H9 (cell line): Measurements from ENCODE around the gene PTGFRN. TPM values are rescaled to one million over a fixed set of nuclear protein-coding genes. Genes with fewer than 3 reads are reported as not detected.

Experiments used
- DNase-seq: peaks from one replicate; pipeline ENCODE4 v3.0.0-alpha.2; 2017
- H2AFZ ChIP-seq: one replicate; pipeline ENCODE4 v1.6.1; 2013; ENCODE audit warnings: mild to moderate bottlenecking, low read length, control low read depth, moderate library complexity
- H2AK5ac ChIP-seq: 2 replicates; pipeline ENCODE4 v1.6.1; 2013; ENCODE audit warnings: low read length, control low read depth, mixed read lengths; ENCODE audit not compliant: insufficient read length
- H2BK120ac ChIP-seq: one replicate; pipeline ENCODE4 v1.6.1; 2013; ENCODE audit warnings: low read depth, mild to moderate bottlenecking, low read length, control low read depth, inconsistent platforms; ENCODE audit not compliant: poor library complexity, severe bottlenecking
- H2BK12ac ChIP-seq: 2 replicates; pipeline ENCODE4 v1.6.1; 2013; ENCODE audit warnings: low read length, control low read depth, mixed read lengths, low read depth; ENCODE audit not compliant: insufficient read length
- H2BK15ac ChIP-seq: 2 replicates; pipeline ENCODE4 v1.6.1; 2013; ENCODE audit warnings: low read depth, low read length, control low read depth
- H2BK20ac ChIP-seq: one replicate; pipeline ENCODE4 v1.6.1; 2013; ENCODE audit warnings: low read depth, mild to moderate bottlenecking, low read length, control low read depth, inconsistent platforms; ENCODE audit not compliant: poor library complexity, severe bottlenecking
- H2BK5ac ChIP-seq: 2 replicates; pipeline ENCODE4 v1.6.1; 2013; ENCODE audit warnings: low read length, control low read depth, mixed read lengths; ENCODE audit not compliant: insufficient read length
- H3K14ac ChIP-seq: 2 replicates; pipeline ENCODE4 v1.6.1; 2013; ENCODE audit warnings: low read length, control low read depth; ENCODE audit not compliant: insufficient read depth
- H3K18ac ChIP-seq: 2 replicates; pipeline ENCODE4 v1.6.1; 2013; ENCODE audit warnings: low read depth, mild to moderate bottlenecking, mixed read lengths, low read length, control low read depth; ENCODE audit not compliant: insufficient read length
- H3K23ac ChIP-seq: 2 replicates; pipeline ENCODE4 v1.6.1; 2013; ENCODE audit warnings: low read length, control low read depth, mixed read lengths, low read depth; ENCODE audit not compliant: insufficient read length
- H3K23me2 ChIP-seq: 2 replicates; pipeline ENCODE4 v1.6.1; 2013; ENCODE audit warnings: low read depth, mild to moderate bottlenecking, mixed read lengths, low read length, control low read depth; ENCODE audit not compliant: insufficient read length, poor library complexity, severe bottlenecking
- H3K27ac ChIP-seq: 2 replicates; pipeline ENCODE4 v1.5.1; 2013; ENCODE audit warnings: low read length, control low read depth, mixed read lengths, low read depth; ENCODE audit not compliant: insufficient read length
- H3K27me3 ChIP-seq: 2 replicates; pipeline ENCODE4 v1.6.1; 2013; ENCODE audit warnings: low read length, control low read depth, inconsistent platforms; ENCODE audit not compliant: insufficient read depth
- H3K4ac ChIP-seq: 2 replicates; pipeline ENCODE4 v1.6.1; 2013; ENCODE audit warnings: low read depth, mild to moderate bottlenecking, control low read depth, inconsistent platforms, low read length, moderate library complexity
- H3K4me1 ChIP-seq: 2 replicates; pipeline ENCODE4 v1.6.1; 2013; ENCODE audit warnings: low read length, control low read depth, inconsistent platforms; ENCODE audit not compliant: insufficient read depth
- H3K4me2 ChIP-seq: 2 replicates; pipeline ENCODE4 v1.6.1; 2013; ENCODE audit warnings: low read length, control low read depth, mixed read lengths; ENCODE audit not compliant: insufficient read length, insufficient read depth
- H3K56ac ChIP-seq: 2 replicates; pipeline ENCODE4 v1.6.1; 2013; ENCODE audit warnings: low read depth, mild to moderate bottlenecking, mixed read lengths, low read length, control low read depth; ENCODE audit not compliant: insufficient read length
- H3K79me1 ChIP-seq: 2 replicates; pipeline ENCODE4 v1.6.1; 2013; ENCODE audit warnings: low read depth, mild to moderate bottlenecking, moderate library complexity, low read length, control low read depth, inconsistent platforms; ENCODE audit not compliant: insufficient read depth, poor library complexity, severe bottlenecking
- H3K79me2 ChIP-seq: 2 replicates; pipeline ENCODE4 v1.6.1; 2013; ENCODE audit warnings: low read length, control low read depth, inconsistent platforms; ENCODE audit not compliant: insufficient read depth
- H3K9ac ChIP-seq: 2 replicates; pipeline ENCODE4 v1.6.1; 2013; ENCODE audit warnings: low read length, control low read depth, mixed read lengths; ENCODE audit not compliant: insufficient read length; ENCODE audit errors: extremely low read depth
- H3K9me3 ChIP-seq: one replicate; pipeline ENCODE4 v1.6.1; 2013; ENCODE audit warnings: low read depth, low read length, inconsistent platforms; ENCODE audit not compliant: control insufficient read depth
- H3T11ph ChIP-seq: one replicate; pipeline ENCODE4 v1.6.1; 2013; ENCODE audit warnings: mild to moderate bottlenecking, low read length, control low read depth, inconsistent platforms
- H4K20me1 ChIP-seq: one replicate; pipeline ENCODE4 v1.6.1; 2013; ENCODE audit not compliant: control insufficient read depth, insufficient read length, insufficient read depth
- H4K5ac ChIP-seq: 2 replicates; pipeline ENCODE4 v1.6.1; 2013; ENCODE audit warnings: low read depth, mild to moderate bottlenecking, mixed read lengths, low read length, control low read depth; ENCODE audit not compliant: insufficient read length
- H4K8ac ChIP-seq: replicated peaks from 2 replicates; pipeline ENCODE4 v1.6.1; 2013; ENCODE audit warnings: low read length, control low read depth, mixed read lengths, low read depth; ENCODE audit not compliant: insufficient read length
- H4K91ac ChIP-seq: 2 replicates; pipeline ENCODE4 v1.6.1; 2013; ENCODE audit warnings: low read depth, mild to moderate bottlenecking, moderate library complexity, mixed read lengths, low read length, control low read depth; ENCODE audit not compliant: insufficient read length
- H3K27ac Mint-ChIP-seq, 3 experiments: 2 replicates in 2 of 3; 3 replicates in 1 of 3; pipeline ENCODE4 v1.8.0; 2020 to 2021; ENCODE audit warnings: mixed read lengths in 3 of 3, mild to moderate bottlenecking in 1 of 3, moderate library complexity in 1 of 3
- H3K27me3 Mint-ChIP-seq: 2 replicates; pipeline ENCODE4 v1.8.0; 2021; ENCODE audit warnings: low read depth, mild to moderate bottlenecking, moderate library complexity, mixed read lengths
- H3K36me3 Mint-ChIP-seq, 3 experiments: 2 replicates in 2 of 3; 3 replicates in 1 of 3; pipeline ENCODE4 v1.8.0; 2020 to 2021; ENCODE audit warnings: low read depth in 3 of 3, mixed read lengths in 3 of 3; ENCODE audit not compliant: insufficient read depth in 1 of 3
- H3K4me1 Mint-ChIP-seq, 2 experiments: 2 replicates each; pipeline ENCODE4 v1.8.0; 2020; ENCODE audit warnings: mixed read lengths in 2 of 2
- H3K4me3 Mint-ChIP-seq, 2 experiments: 2 replicates in 1 of 2; 3 replicates in 1 of 2; pipeline ENCODE4 v1.8.0; 2020 to 2021; ENCODE audit warnings: mild to moderate bottlenecking in 2 of 2, mixed read lengths in 2 of 2, moderate library complexity in 1 of 2
- H3K9me3 Mint-ChIP-seq, 2 experiments: 2 replicates in 1 of 2; 3 replicates in 1 of 2; pipeline ENCODE4 v1.8.0; 2020; ENCODE audit warnings: mild to moderate bottlenecking in 2 of 2, mixed read lengths in 2 of 2, moderate library complexity in 1 of 2
- WGBS: extraction: QIAGEN DNeasy Blood & Tissue Kit; methylation state at CpG from one replicate; pipeline ENCODE4 v1.1.7; 2013; ENCODE audit warnings: missing lambda C conversion rate, low lambda C conversion rate, mixed read lengths; ENCODE audit not compliant: insufficient read length; ENCODE audit errors: extremely low coverage; 5-methylcytosine and 5-hydroxymethylcytosine counted together
- total RNA-seq: library from RNA; stranded (reverse); gene quantifications from 2 replicates; pipeline ENCODE4 v1.2.1, GENCODE V29; 2021
- TF ChIP-seq, protein P1 (sequence below): fragments of 200-600 bp; sonication (generic); conservative IDR thresholded peaks from 3 replicates; pipeline ENCODE4 v1.8.0; 2021; ENCODE audit warnings: antibody characterized with exemption, mild to moderate bottlenecking

Gene PTGFRN
- total RNA-seq, 1 experiment from 2014 or later: 26.3 TPM

DNA sequence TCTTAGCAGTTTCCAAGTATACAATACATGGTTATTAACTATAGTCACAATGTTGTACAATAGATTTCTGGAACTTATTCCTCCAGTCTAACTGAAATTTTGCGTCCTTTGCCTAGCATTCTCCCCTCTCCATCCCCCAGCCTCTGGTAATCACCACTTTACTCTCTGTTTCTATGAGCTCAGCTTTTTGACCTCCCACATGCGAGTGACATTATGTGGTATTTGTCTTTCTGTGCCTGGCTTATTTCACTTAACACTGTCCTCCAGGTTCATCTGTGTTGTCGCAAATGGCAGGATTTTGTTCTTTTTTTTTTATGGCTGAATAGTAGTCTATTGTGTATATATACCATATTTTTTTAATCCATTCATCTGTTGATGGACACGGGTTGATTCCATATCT is 47.9 kb downstream of the PTGFRN start:
- no peak overlapping the region for H3K9ac ChIP-seq
- Mint-ChIP-seq H3K27ac (no peak overlapping the region), H3K36me3 (peaks cover 3 to 6% (median 5%) of the 10 kb centered on the region in 3 experiments; a peak in 5 of 7 replicates), H3K9me3 (no peaks in the 10 kb centered on the region), H3K4me1 (peaks cover 7 to 10% of the 10 kb centered on the region in 2 experiments; a peak in 3 of 4 replicates), H3K27me3 (no peaks in the 10 kb centered on the region), H3K4me3 (no peak overlapping the region)
- no peak overlapping the region for H2BK20ac ChIP-seq
- H3K4me1 ChIP-seq: peaks cover 5% of the 10 kb centered on the region; the same call in 1 of the 2 replicates
- H2BK120ac ChIP-seq: no peak overlapping the region
- no peak overlapping the region for H4K91ac ChIP-seq
- H2AFZ ChIP-seq: no peak overlapping the region
- H2AK5ac ChIP-seq: no peak overlapping the region
- no peak overlapping the region for H3K14ac ChIP-seq
- no peak overlapping the region for H2BK12ac ChIP-seq
- H3K27me3 ChIP-seq: no peaks in the 10 kb centered on the region
- no peak overlapping the region for H2BK15ac ChIP-seq
- WGBS: no CpG with 5 or more reads among the region's 4 CpGs
- H3K23ac ChIP-seq: no peak overlapping the region
- no peaks in the 10 kb centered on the region for H3K23me2 ChIP-seq
- no peak overlapping the region for H3K4ac ChIP-seq
- peaks cover 2% of the 10 kb centered on the region for H4K20me1 ChIP-seq
- H3K79me2 ChIP-seq: no peaks in the 10 kb centered on the region
- H3K79me1 ChIP-seq: no peaks in the 10 kb centered on the region
- no peak overlapping the region for H4K5ac ChIP-seq
- no peak overlapping the region for H4K8ac ChIP-seq
- no peak overlapping the region for H2BK5ac ChIP-seq
- H3K18ac ChIP-seq: no peak overlapping the region
- DNase-seq: no peak
- H3K27ac ChIP-seq: no peak overlapping the region
- no peak overlapping the region for H3K56ac ChIP-seq
- TF ChIP-seq, protein P1, sequence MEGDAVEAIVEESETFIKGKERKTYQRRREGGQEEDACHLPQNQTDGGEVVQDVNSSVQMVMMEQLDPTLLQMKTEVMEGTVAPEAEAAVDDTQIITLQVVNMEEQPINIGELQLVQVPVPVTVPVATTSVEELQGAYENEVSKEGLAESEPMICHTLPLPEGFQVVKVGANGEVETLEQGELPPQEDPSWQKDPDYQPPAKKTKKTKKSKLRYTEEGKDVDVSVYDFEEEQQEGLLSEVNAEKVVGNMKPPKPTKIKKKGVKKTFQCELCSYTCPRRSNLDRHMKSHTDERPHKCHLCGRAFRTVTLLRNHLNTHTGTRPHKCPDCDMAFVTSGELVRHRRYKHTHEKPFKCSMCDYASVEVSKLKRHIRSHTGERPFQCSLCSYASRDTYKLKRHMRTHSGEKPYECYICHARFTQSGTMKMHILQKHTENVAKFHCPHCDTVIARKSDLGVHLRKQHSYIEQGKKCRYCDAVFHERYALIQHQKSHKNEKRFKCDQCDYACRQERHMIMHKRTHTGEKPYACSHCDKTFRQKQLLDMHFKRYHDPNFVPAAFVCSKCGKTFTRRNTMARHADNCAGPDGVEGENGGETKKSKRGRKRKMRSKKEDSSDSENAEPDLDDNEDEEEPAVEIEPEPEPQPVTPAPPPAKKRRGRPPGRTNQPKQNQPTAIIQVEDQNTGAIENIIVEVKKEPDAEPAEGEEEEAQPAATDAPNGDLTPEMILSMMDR: no peak
- H3K9me3 ChIP-seq: no peaks in the 10 kb centered on the region
- H3T11ph ChIP-seq: no peak overlapping the region
- H3K4me2 ChIP-seq: no peak overlapping the region
